Astrocyte (in vitro differentiated cells and primary cell): ENCODE results near the gene UAP1L1.

Experiments used
- CTCF ChIP-seq: IDR thresholded peaks from 2 replicates; pipeline ENCODE4 v1.5.1; 2011; ENCODE audit warnings: low read depth, mild to moderate bottlenecking, inconsistent platforms, low read length, moderate library complexity; ENCODE audit not compliant: insufficient read depth
- EZH2 ChIP-seq: IDR thresholded peaks from 2 replicates; pipeline ENCODE4 v1.6.1; 2012; ENCODE audit warnings: mild to moderate bottlenecking, low read length, inconsistent platforms; ENCODE audit not compliant: insufficient read depth

GRCh38 chr9:137129456-137130175, 52.3 kb downstream of the UAP1L1 start:
- TF ChIP-seq CTCF: no peak
- no peak for TF ChIP-seq EZH2
